ENCODE results near the gene NTPCR. TPM values are rescaled to one million over a fixed set of nuclear protein-coding genes. Genes with fewer than 3 reads are reported as not detected.

Gene NTPCR
- total RNA-seq, 1 donor from 2014 or later = 41.6 TPM

- intact Hi-C loops (cut with DNase I) = no loop called here
Observed at GRCh38 chr1:232980355-232980978, 30.1 kb downstream of the NTPCR start.

GRCh38 chr1:232980986-232981560 is 30.7 kb downstream of the NTPCR start:
- TF ChIP-seq CTCF (IDR thresholded peaks at IDR 0.05) = no peak
- Histone ChIP-seq H3K27ac (no peak overlapping the region), H3K9me3 (no peaks in the 10 kb centered on the region), H3K36me3 (peaks cover 0 to 23% of the 10 kb centered on the region in 2 donors), H3K4me1 (no peaks in the 10 kb centered on the region), H3K4me3 (no peak overlapping the region), H3K27me3 (no peaks in the 10 kb centered on the region)
- DNase-seq (ENCODE audit: low spot score in 2 of 2) = no peak
- intact Hi-C loops (cut with DNase I) = no loop called here

More at GRCh38 chr1:232980355-232980978, 30.1 kb downstream of the NTPCR start:
- Histone ChIP-seq H3K9me3 (no peaks in the 10 kb centered on the region), H3K27ac (no peak overlapping the region), H3K27me3 (no peaks in the 10 kb centered on the region), H3K4me1 (no peaks in the 10 kb centered on the region), H3K36me3 (peaks cover 0 to 23% of the 10 kb centered on the region in 2 donors), H3K4me3 (no peak overlapping the region)
- no peak for DNase-seq (ENCODE audit: low spot score in 2 of 2)
- no peak for TF ChIP-seq CTCF (IDR thresholded peaks at IDR 0.05)

- TF ChIP-seq CTCF (IDR thresholded peaks at IDR 0.05) = no peak
- H3K9me3 ChIP-seq = no peaks in the 10 kb centered on the region
- H3K36me3 ChIP-seq = peaks cover 0 to 13% of the 10 kb centered on the region in 2 donors
- no peak for DNase-seq (ENCODE audit: low spot score in 2 of 2)
- no peaks in the 10 kb centered on the region for H3K27me3 ChIP-seq
- no peak overlapping the region for H3K4me3 ChIP-seq
- H3K4me1 ChIP-seq = no peaks in the 10 kb centered on the region
- intact Hi-C loops (cut with DNase I) = no loop called here
- no peak overlapping the region for H3K27ac ChIP-seq
Observed at GRCh38 chr1:232982238-232982944, 32.0 kb downstream of the NTPCR start.

- peaks cover 0 to 8% of the 10 kb centered on the region in 2 donors for H3K36me3 ChIP-seq
- DNase-seq (ENCODE audit: low spot score in 2 of 2) = no peak
- no peaks in the 10 kb centered on the region for H3K9me3 ChIP-seq
- no peaks in the 10 kb centered on the region for H3K4me1 ChIP-seq
- no peak for TF ChIP-seq CTCF (IDR thresholded peaks at IDR 0.05)
- no peak overlapping the region for H3K4me3 ChIP-seq
- intact Hi-C loops (cut with DNase I) = no loop called here
- no peaks in the 10 kb centered on the region for H3K27me3 ChIP-seq
- no peak overlapping the region for H3K27ac ChIP-seq
Observed at GRCh38 chr1:232983375-232983774, 33.0 kb downstream of the NTPCR start.

- DNase-seq (ENCODE audit: low spot score in 2 of 2) = no peak
- Histone ChIP-seq H3K27me3 (no peaks in the 10 kb centered on the region), H3K9me3 (no peaks in the 10 kb centered on the region), H3K36me3 (peaks cover 0 to 2% of the 10 kb centered on the region in 2 donors), H3K4me1 (no peaks in the 10 kb centered on the region), H3K4me3 (no peak overlapping the region), H3K27ac (no peak overlapping the region)
- intact Hi-C loops (cut with DNase I) = no loop called here
- no peak for TF ChIP-seq CTCF (IDR thresholded peaks at IDR 0.05)
Observed at GRCh38 chr1:232983817-232984567, 33.6 kb downstream of the NTPCR start.

Data from ascending aorta (tissue), 2 donors.